Body of pancreas (tissue), 4 donors: Measurements from ENCODE around the gene UPF2. TPM values are rescaled to one million over a fixed set of nuclear protein-coding genes. Genes with fewer than 3 reads are reported as not detected.

Source experiments
- ATAC-seq: fragments of 150-250 bp; one replicate; pipeline ENCODE4 v1.9.1; 2016
- DNase-seq, 4 donors: peaks; one replicate each; pipeline ENCODE4 v3.0.0-alpha.2; 2019
- H3K27ac ChIP-seq, 4 donors: fragments of 200-600 bp; sonication (generic); 1 replicate in 3 of 4; 2 replicates in 1 of 4; pipeline versions ENCODE4 v1.5.1 to v1.6.1; 2016 to 2019; ENCODE audit warnings: mild to moderate bottlenecking in 1 of 4, mixed read lengths in 1 of 4, moderate library complexity in 1 of 4
- H3K27me3 ChIP-seq, 2 donors: fragments of 200-600 bp; sonication (generic); one replicate each; pipeline ENCODE4 v1.6.0; 2016; ENCODE audit warnings: mild to moderate bottlenecking in 1 of 2
- H3K36me3 ChIP-seq, 2 donors: fragments of 200-600 bp; sonication (generic); replicated peaks in 1 of 2; 2 replicates each; pipeline ENCODE4 v1.5.1; 2016; ENCODE audit warnings: low read depth in 2 of 2; ENCODE audit not compliant: insufficient read depth in 1 of 2
- H3K4me1 ChIP-seq: fragments of 200-600 bp; sonication (generic); one replicate; pipeline ENCODE4 v1.6.0; 2016
- H3K4me3 ChIP-seq, 2 donors: fragments of 200-600 bp; sonication (generic); 1 replicate in 1 of 2; 2 replicates in 1 of 2; pipeline ENCODE4 v1.5.1; 2016 to 2019
- H3K9me3 ChIP-seq, 3 donors: fragments of 200-600 bp; sonication (generic); 1 replicate in 2 of 3; 2 replicates in 1 of 3; pipeline ENCODE4 v1.5.1; 2016
- CTCF ChIP-seq, 7 experiments: fragments of 450-650 bp in 4 of 7; fragments of 200-600 bp in 3 of 7; sonication (generic) in 3 of 7; IDR thresholded peaks; one replicate each; pipeline ENCODE4 v1.5.1; 2016 to 2019; ENCODE audit warnings: antibody characterized with exemption in 7 of 7
- POLR2A ChIP-seq, 3 donors: fragments of 450-650 bp; IDR thresholded peaks; one replicate each; pipeline ENCODE4 v1.6.1; 2016; ENCODE audit warnings: antibody characterized with exemption in 3 of 3, mild to moderate bottlenecking in 2 of 3
- WGBS, 2 donors: methylation state at CpG; one replicate each; pipeline ENCODE4 v1.1.5; 2017; 5-methylcytosine and 5-hydroxymethylcytosine counted together
- intact Hi-C: fragments of 100-400 bp; cut with DNase I; formaldehyde crosslinking; loops from one replicate; pipeline ENCODE4 v1.15.1; 2023
- total RNA-seq, 2 donors: library from RNA; depleted of rRNA; stranded (reverse); fragments of >200 nt; gene quantifications; one replicate each; pipeline ENCODE4 v1.1.0, GENCODE V29; 2016

UPF2 gene
- total RNA-seq, 2 donors from 2014 or later = 11.2 to 16.9 TPM

GRCh38 chr10:11896549-11897200 lies 145.9 kb downstream of the UPF2 start:
- ATAC-seq = no peak
- WGBS, 2 donors = 76 to 84% methylated on average over 5 of the region's 5 CpGs

GRCh38 chr10:11895598-11895997 lies 147.0 kb downstream of the UPF2 start:
- H3K4me1 ChIP-seq = peaks cover 19% of the 10 kb centered on the region
- no peaks in the 10 kb centered on the region for H3K27me3 ChIP-seq
- no peak for ATAC-seq
- H3K9me3 ChIP-seq = no peaks in the 10 kb centered on the region
- TF ChIP-seq CTCF (IDR thresholded peaks at IDR 0.05) (no peak), POLR2A (IDR thresholded peaks at IDR 0.05) (no peak)
- H3K27ac ChIP-seq = no peak overlapping the region
- H3K36me3 ChIP-seq = no peaks in the 10 kb centered on the region
- H3K4me3 ChIP-seq = no peak overlapping the region
- DNase-seq = no peak
- intact Hi-C loops = no loop called here
- WGBS, 2 donors = 79 to 82% methylated on average over 5 of the region's 5 CpGs

More at GRCh38 chr10:11896549-11897200, 145.9 kb downstream of the UPF2 start:
- Histone ChIP-seq H3K4me3 (no peak overlapping the region), H3K36me3 (no peaks in the 10 kb centered on the region), H3K27me3 (no peaks in the 10 kb centered on the region), H3K9me3 (no peaks in the 10 kb centered on the region), H3K27ac (peak overlapping the region in 2 of 4 donors; percentile 39 to 86), H3K4me1 (peaks cover 19% of the 10 kb centered on the region)
- no peak for TF ChIP-seq POLR2A (IDR thresholded peaks at IDR 0.05)
- TF ChIP-seq CTCF (IDR thresholded peaks at IDR 0.05) = no peak
- no peak for DNase-seq
- intact Hi-C loops = no loop called here

GRCh38 chr10:11895108-11895466 lies 147.5 kb downstream of the UPF2 start:
- Histone ChIP-seq H3K36me3 (no peaks in the 10 kb centered on the region), H3K27ac (no peak overlapping the region)
- intact Hi-C loops = no loop called here

GRCh38 chr10:11894381-11895107 lies 148.1 kb downstream of the UPF2 start:
- H3K4me1 ChIP-seq = peaks cover 19% of the 10 kb centered on the region
- WGBS, 2 donors = 81 to 93% methylated on average over 46 of the region's 47 CpGs
- no peaks in the 10 kb centered on the region for H3K9me3 ChIP-seq
- H3K27ac ChIP-seq = no peak overlapping the region
- no peak for DNase-seq
- H3K4me3 ChIP-seq = no peak overlapping the region
- H3K27me3 ChIP-seq = no peaks in the 10 kb centered on the region
- no peaks in the 10 kb centered on the region for H3K36me3 ChIP-seq
- no peak for ATAC-seq
- intact Hi-C loops = no loop called here
- no peak for TF ChIP-seq POLR2A (IDR thresholded peaks at IDR 0.05)
- no peak for TF ChIP-seq CTCF (IDR thresholded peaks at IDR 0.05)

More at GRCh38 chr10:11895108-11895466, 147.5 kb downstream of the UPF2 start:
- DNase-seq (no peak), ATAC-seq (no peak)
- no peak overlapping the region for H3K4me3 ChIP-seq
- H3K9me3 ChIP-seq = no peaks in the 10 kb centered on the region
- whole genome bisulfite sequencing, 2 donors = 93 to 96% methylated on average over 11 of the region's 11 CpGs
- peaks cover 19% of the 10 kb centered on the region for H3K4me1 ChIP-seq
- TF ChIP-seq POLR2A (IDR thresholded peaks at IDR 0.05) (no peak), CTCF (IDR thresholded peaks at IDR 0.05) (no peak)
- H3K27me3 ChIP-seq = no peaks in the 10 kb centered on the region
